Measurements from ENCODE around the gene PLK5. TPM values are rescaled to one million over a fixed set of nuclear protein-coding genes. Genes with fewer than 3 reads are reported as not detected.
"Not testable (repeated sequence)": the region's sequence is repeated elsewhere in the genome, so short reads cannot be mapped to it uniquely, and the experiment has no call there.

PLK5 gene
- total RNA-seq, 2 donors from 2014 or later = not detected

DNA sequence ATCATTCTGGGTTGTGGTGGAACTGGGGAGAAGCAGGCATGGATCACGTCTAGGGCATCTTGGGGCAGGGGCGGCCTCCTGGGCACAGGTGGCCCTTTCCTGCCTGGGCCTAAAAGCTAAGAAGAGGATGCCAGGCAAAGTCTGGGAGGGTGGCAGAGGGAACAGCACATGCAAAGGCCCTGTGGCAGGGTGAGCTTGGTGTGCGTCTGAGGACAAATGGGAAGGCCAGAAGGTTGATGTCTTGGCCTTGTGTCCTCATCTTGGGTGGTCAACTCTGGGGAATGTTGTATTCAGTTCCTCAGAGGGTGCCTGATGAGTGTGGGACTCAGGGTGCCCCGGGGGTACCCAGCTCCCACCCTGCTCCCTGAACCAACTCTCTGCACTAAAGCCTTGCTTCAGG, 5.4 kb upstream of the PLK5 start:
- peaks cover 2% of the 10 kb centered on the region for H3K4me1 Mint-ChIP-seq
- no peak overlapping the region for H3K4me3 Mint-ChIP-seq
- no peaks in the 10 kb centered on the region for H3K36me3 Mint-ChIP-seq (ENCODE audit: low read depth)
- no peak overlapping the region for H3K27ac Mint-ChIP-seq
- H3K27me3 Mint-ChIP-seq = no peaks in the 10 kb centered on the region
- H3K9me3 ChIP-seq (ENCODE audit: control insufficient read depth, low read length, poor library complexity, severe bottlenecking) = no peaks in the 10 kb centered on the region
- no peak for ATAC-seq
- no peak for DNase-seq

DNA sequence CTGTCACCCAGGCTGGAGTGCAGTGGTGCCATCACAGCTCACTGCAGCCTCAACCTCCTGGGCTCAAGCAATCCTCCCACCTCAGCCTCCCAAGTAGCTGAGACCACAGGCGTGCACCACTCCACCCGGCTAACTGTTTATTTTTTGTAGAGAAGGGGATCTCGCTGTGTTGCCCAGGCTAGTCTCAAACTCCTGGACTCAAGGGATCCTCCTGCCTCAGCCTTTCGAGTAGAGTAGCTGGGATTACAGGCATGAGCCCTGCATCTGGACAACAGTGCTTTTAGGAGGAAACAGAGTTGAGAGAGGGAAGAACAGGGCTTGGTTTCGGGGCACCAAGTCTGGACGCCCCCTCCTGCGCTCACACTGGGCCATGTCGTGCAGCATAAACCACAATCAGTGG, 4.1 kb upstream of the PLK5 start:
- H3K4me1 Mint-ChIP-seq = not testable (repeated sequence)

DNA sequence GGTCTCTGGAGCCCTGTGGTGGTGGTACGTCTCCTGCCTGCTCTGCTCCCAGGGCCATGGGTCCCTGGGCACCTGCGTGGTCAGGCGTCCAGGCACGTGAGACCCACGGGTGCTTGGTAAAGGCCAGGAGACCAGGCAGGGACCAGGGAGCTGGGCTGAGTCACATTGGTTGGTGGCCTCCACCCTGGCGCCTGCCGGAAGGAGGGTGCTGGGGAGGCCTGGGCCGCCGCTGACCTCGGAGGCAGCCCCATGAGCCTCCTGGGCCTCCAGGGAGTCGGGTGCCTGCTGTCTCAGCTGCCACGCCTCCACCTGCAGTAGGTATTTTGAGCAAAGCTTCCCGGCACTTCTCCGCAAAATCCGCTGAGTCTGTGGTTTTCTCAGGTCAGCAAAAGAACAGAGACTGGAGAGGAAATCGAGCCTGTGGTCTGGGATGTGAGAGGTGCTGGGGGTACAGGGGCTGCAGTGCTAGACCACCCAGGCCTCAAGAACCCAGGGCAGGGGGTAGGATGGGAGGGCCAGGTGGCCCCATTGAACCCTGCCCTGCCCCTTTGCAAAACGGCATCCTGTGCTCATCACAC, 3.6 kb upstream of the PLK5 start:
- Mint-ChIP-seq H3K27ac (no peak overlapping the region), H3K4me1 (peaks cover 9% of the 10 kb centered on the region), H3K4me3 (no peak overlapping the region), H3K36me3 (ENCODE audit: low read depth) (peaks cover 8% of the 10 kb centered on the region), H3K27me3 (peaks cover 11% of the 10 kb centered on the region)
- DNase-seq = no peak
- ATAC-seq = no peak
- H3K9me3 ChIP-seq (ENCODE audit: control insufficient read depth, low read length, poor library complexity, severe bottlenecking) = no peaks in the 10 kb centered on the region

More for the DNA sequence above, 4.1 kb upstream of the PLK5 start:
- H3K27ac Mint-ChIP-seq; H3K9me3 ChIP-seq (ENCODE audit: control insufficient read depth, low read length, poor library complexity, severe bottlenecking); DNase-seq; ATAC-seq; H3K27me3 Mint-ChIP-seq; H3K4me3 Mint-ChIP-seq; H3K36me3 Mint-ChIP-seq (ENCODE audit: low read depth): not testable (repeated sequence)

DNA sequence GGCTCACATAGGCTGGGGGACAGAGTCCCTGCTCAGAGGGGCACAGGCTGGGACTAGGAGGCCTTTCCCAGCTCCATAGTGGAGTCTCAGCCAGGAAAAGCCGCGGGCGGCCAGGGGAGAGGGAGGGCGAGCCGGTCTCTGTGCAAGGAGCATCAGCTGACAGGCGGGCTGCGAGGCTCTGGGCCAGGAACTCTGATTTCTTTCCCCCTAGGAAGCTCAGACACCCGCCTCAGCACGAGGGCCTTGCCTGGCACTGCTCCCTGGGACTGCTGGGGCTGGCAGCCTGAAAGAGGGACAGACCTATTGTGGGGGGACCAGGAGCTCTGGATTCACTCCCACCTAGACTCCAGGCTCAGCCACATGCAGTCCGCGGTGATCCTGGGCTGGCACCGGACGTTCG, 2.2 kb upstream of the PLK5 start:
- no peak for DNase-seq
- H3K36me3 Mint-ChIP-seq (ENCODE audit: low read depth) = peaks cover 8% of the 10 kb centered on the region
- H3K27ac Mint-ChIP-seq = no peak overlapping the region
- H3K4me3 Mint-ChIP-seq = no peak overlapping the region
- no peak for ATAC-seq
- H3K27me3 Mint-ChIP-seq = peaks cover 23% of the 10 kb centered on the region
- peaks cover 9% of the 10 kb centered on the region for H3K4me1 Mint-ChIP-seq
- H3K9me3 ChIP-seq (ENCODE audit: control insufficient read depth, low read length, poor library complexity, severe bottlenecking) = no peaks in the 10 kb centered on the region

DNA sequence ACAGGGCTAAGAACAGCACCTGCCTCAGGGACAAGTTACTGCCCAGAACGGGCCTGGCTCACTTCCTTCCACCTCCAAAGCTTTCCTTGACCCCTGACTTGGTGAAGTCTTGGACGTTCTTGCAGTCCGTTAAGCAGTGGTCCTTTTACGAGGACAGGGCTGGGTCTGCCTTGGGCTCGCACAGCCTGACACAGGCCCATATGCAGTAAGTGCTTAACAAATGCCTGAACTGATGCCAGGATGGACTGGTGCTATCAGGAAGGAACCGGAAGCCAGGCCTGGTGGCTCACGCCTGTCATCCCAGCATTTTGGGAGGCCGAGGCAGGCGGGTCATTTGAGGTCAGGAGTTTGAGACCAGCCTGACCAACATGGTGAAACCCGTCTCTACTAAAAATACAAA, 1.8 kb upstream of the PLK5 start:
- H3K27ac Mint-ChIP-seq = no peak overlapping the region
- H3K9me3 ChIP-seq (ENCODE audit: control insufficient read depth, low read length, poor library complexity, severe bottlenecking) = no peaks in the 10 kb centered on the region
- no peak overlapping the region for H3K4me3 Mint-ChIP-seq
- H3K36me3 Mint-ChIP-seq (ENCODE audit: low read depth) = peaks cover 8% of the 10 kb centered on the region
- ATAC-seq = no peak
- DNase-seq = no peak
- H3K27me3 Mint-ChIP-seq = peaks cover 26% of the 10 kb centered on the region
- H3K4me1 Mint-ChIP-seq = peaks cover 9% of the 10 kb centered on the region

DNA sequence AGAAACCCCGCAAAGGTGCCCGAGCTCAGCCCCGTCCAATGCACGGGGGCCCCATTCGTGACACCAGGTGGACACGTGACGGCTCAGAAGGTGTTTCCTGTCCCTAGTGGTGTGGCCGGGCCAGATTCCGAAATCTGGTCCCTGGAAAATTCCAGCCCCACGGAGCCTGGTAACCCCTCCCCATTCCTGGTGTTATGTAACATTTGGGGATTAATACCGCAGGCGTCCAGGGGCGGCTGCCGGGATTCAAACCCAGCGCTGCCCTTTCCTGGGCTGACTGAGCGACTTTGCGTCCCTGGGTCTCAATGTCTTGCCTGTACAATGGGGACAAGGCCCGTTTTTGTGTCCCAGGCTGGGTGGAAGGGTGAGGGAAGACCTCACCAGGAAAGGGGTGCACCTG, 1.0 kb upstream of the PLK5 start:
- Mint-ChIP-seq H3K4me3 (no peak overlapping the region), H3K4me1 (peaks cover 9% of the 10 kb centered on the region), H3K36me3 (ENCODE audit: low read depth) (peaks cover 8% of the 10 kb centered on the region), H3K27me3 (peaks cover 31% of the 10 kb centered on the region), H3K27ac (no peak overlapping the region)
- H3K9me3 ChIP-seq (ENCODE audit: control insufficient read depth, low read length, poor library complexity, severe bottlenecking) = no peaks in the 10 kb centered on the region
- DNase-seq (no peak), ATAC-seq (no peak)

DNA sequence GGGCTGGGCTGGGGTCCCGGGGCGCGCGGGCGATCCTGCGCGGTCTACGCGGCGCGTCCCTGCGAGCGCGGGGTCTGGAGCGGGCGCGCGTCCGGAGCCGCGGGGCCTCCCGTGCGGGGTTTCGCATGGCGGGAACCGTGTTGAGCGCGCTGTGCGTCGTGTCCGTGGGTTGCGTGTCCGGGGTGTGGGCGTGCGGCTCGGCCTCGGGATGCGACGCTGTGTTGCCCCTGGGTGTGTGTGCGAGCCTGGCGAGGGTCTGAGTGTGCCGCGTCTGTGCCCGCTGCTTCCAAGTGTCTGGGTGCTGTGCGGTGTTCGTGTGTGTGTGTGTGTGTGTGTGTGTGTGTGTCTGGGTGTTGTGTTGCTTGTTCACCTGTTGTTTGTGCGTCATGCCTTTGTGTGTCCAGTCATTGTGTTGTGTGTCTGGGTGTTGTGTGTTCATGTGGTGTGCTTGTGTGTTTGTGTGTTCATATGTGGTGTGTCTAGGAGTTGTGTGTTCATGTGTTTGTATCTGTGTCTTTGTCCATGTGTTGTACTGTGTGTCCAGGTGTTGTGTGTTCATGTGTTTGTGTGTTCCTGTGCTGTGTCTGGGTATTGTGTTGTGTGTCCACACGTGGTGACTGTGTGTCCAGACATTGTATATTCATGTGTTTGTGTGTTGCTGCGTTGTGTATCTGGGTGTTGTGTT, 552 bp downstream of the PLK5 start:
- DNase-seq = no peak
- peaks cover 8% of the 10 kb centered on the region for H3K36me3 Mint-ChIP-seq (ENCODE audit: low read depth)
- H3K4me1 Mint-ChIP-seq = peaks cover 9% of the 10 kb centered on the region
- H3K9me3 ChIP-seq (ENCODE audit: control insufficient read depth, low read length, poor library complexity, severe bottlenecking) = no peaks in the 10 kb centered on the region
- H3K4me3 Mint-ChIP-seq = peak overlapping the region; percentile 55
- no peak for ATAC-seq
- no peak overlapping the region for H3K27ac Mint-ChIP-seq
- peaks cover 31% of the 10 kb centered on the region for H3K27me3 Mint-ChIP-seq

DNA sequence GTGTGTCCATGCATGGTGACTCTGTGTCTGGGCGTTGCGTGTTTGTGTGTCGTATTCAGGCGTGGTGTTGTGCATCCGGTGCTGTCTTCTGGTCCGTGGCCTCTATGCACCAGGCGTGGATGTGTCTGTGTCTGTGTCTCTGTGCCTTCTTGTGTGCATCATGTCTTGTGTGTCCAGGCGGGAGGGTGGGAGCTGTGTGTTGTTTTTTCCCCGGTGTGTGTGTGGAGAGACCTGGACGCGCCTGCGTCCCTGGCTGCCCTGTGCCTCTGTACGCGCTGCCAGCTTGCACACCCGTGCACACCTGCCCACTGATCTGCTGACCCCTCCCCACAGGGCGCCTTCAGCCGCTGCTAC, 1.1 kb downstream of the PLK5 start:
- Mint-ChIP-seq H3K27ac (no peak overlapping the region), H3K36me3 (ENCODE audit: low read depth) (peaks cover 8% of the 10 kb centered on the region), H3K4me3 (peak overlapping the region; percentile 15), H3K4me1 (peaks cover 9% of the 10 kb centered on the region), H3K27me3 (peaks cover 34% of the 10 kb centered on the region)
- DNase-seq (no peak), ATAC-seq (no peak)
- H3K9me3 ChIP-seq (ENCODE audit: control insufficient read depth, low read length, poor library complexity, severe bottlenecking) = no peaks in the 10 kb centered on the region

DNA sequence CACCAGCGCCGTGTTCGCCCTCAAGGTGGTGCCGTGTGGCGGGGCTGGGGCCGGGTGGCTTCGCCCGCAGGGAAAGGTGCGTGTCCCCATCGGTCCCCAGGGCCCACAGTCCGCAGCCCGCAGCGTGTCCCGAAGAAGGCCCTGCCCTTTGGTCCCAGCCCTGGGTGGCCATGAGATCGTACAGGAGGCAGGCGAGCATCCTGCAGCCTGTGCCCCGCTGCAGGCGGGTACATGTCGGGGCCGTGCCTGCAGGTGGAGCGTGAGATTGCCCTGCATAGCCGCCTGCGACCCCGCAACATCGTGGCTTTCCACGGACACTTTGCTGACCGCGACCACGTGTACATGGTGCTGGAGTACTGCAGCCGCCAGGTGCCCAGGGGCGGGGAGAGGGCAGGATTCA, 1.5 kb downstream of the PLK5 start:
- peaks cover 8% of the 10 kb centered on the region for H3K36me3 Mint-ChIP-seq (ENCODE audit: low read depth)
- ATAC-seq = no peak
- H3K4me3 Mint-ChIP-seq = no peak overlapping the region
- H3K4me1 Mint-ChIP-seq = peaks cover 9% of the 10 kb centered on the region
- H3K27ac Mint-ChIP-seq = no peak overlapping the region
- DNase-seq = no peak
- peaks cover 37% of the 10 kb centered on the region for H3K27me3 Mint-ChIP-seq
- no peaks in the 10 kb centered on the region for H3K9me3 ChIP-seq (ENCODE audit: control insufficient read depth, low read length, poor library complexity, severe bottlenecking)

DNA sequence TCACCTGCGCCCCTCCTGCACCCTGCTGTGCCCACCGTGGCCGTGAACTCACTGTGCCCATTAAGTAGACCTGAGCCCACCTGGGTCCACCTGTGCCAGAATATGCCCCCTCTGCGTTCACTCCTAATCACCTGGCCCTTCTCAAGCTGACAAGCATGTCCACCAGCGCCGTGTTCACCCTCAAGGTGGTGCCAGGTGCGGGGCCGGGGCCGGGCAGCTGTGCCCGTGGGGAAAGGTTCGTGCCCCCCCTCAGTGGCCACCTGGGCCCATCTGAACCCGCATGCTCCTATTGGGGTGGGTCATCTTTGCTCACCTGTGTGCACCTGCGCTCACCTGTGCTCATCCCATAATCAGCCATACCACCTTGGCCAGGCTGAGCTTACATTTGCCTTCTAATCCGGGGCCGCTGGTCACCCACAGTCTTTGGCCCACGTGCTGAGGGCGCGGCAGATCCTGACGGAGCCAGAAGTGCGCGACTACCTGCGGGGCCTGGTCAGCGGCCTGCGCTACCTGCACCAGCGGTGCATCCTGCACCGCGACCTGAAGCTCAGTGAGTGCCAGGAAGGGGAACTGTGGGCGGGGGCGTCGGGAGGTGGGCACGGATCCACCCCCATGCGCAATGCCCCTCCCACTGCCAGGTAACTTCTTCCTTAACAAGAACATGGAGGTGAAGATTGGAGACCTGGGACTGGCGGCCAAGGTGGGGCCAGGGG, 2.3 kb downstream of the PLK5 start:
- no peak for DNase-seq
- Mint-ChIP-seq H3K27ac (no peak overlapping the region), H3K27me3 (peaks cover 37% of the 10 kb centered on the region), H3K4me3 (peak overlapping the region; percentile 25), H3K4me1 (peaks cover 9% of the 10 kb centered on the region), H3K36me3 (ENCODE audit: low read depth) (peaks cover 8% of the 10 kb centered on the region)
- H3K9me3 ChIP-seq (ENCODE audit: control insufficient read depth, low read length, poor library complexity, severe bottlenecking) = no peaks in the 10 kb centered on the region
- no peak for ATAC-seq

DNA sequence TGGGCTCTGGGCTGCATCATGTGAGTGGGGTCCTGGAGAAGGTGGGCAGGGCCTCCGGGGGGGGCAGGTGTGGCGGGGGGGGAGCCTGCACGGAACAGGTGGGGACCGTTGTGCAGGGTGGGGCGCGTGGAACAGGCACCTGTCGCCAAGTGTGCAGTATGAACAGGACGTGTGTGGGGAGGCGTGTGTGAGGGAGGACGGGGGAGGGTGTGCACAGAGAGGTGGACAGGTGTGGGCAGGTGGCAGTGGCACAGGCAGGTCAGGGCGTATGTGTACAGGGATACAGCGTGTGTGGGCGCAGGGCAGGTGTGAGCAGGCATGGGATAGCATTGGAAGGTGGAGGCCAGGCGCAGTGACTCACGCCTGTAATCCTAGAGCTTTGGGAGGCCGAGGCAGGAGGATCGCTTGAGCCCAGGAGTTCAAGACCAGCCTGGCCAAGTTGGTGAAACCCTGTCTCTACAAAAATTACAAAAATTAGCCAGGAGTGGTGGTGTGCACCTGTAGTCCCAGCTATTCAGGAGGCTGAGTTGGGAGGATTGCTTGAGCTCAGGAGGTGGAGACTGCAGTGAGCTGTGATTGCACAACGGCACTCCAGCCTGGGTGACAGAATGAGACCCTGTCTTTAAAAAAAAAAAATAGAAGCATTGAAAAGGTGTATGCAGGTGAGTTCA, 3.2 kb downstream of the PLK5 start:
- no peak overlapping the region for H3K27ac Mint-ChIP-seq
- H3K27me3 Mint-ChIP-seq = peaks cover 41% of the 10 kb centered on the region
- no peaks in the 10 kb centered on the region for H3K9me3 ChIP-seq (ENCODE audit: control insufficient read depth, low read length, poor library complexity, severe bottlenecking)
- ATAC-seq = no peak
- H3K4me1 Mint-ChIP-seq = peaks cover 9% of the 10 kb centered on the region
- peaks cover 8% of the 10 kb centered on the region for H3K36me3 Mint-ChIP-seq (ENCODE audit: low read depth)
- no peak for DNase-seq
- no peak overlapping the region for H3K4me3 Mint-ChIP-seq

DNA sequence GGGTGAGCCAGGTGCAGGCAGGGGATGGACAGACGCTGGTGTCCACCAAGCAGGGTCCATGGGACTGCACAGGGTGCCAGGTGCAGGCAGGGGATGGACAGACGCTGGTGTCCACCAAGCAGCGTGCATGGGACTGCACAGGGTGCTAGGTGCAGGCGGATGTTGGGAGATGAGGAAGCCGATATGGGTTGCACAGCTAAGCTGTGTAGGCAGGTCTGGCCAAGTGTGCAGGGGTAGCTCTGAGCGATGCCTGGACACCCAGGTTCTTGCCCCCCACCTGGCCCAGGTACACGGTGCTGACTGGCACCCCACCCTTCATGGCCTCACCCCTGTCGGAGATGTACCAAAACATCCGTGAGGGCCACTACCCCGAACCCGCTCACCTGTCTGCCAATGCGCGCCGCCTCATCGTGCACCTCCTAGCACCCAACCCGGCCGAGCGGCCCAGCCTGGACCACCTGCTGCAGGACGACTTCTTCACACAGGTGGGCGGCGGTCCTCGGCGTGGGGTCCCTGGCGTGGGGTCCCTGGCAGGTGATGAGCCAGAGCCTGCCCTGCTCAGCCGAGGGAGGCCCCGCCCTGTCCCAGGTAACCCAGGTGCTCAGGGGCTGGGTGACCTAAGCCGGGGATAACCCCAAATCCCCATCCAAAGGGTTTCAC, 3.9 kb downstream of the PLK5 start:
- H3K27ac Mint-ChIP-seq = no peak overlapping the region
- H3K27me3 Mint-ChIP-seq = peaks cover 41% of the 10 kb centered on the region
- peaks cover 8% of the 10 kb centered on the region for H3K36me3 Mint-ChIP-seq (ENCODE audit: low read depth)
- H3K4me3 Mint-ChIP-seq = no peak overlapping the region
- H3K9me3 ChIP-seq (ENCODE audit: control insufficient read depth, low read length, poor library complexity, severe bottlenecking) = no peaks in the 10 kb centered on the region
- ATAC-seq (no peak), DNase-seq (no peak)
- peaks cover 9% of the 10 kb centered on the region for H3K4me1 Mint-ChIP-seq
